ENCODE measurements around the gene ALPL.
A peak's percentile ranks its signal among the peaks of the same experiment; 100 is the strongest.

The ALPL gene

GRCh38 chr1:21604208-21604957 lies 95.2 kb downstream of the ALPL start:
- no peak for DNase-seq

GRCh38 chr1:21605012-21605715 lies 95.9 kb downstream of the ALPL start:
- DNase-seq = no peak

- no peak for DNase-seq
Measured at GRCh38 chr1:21605964-21606705, 96.9 kb downstream of the ALPL start.

- peak in 2 of 5 donors; percentile 7 to 51 for DNase-seq
Measured at GRCh38 chr1:21607549-21608529, 98.6 kb downstream of the ALPL start.

- DNase-seq = no peak
Measured at GRCh38 chr1:21608798-21609197, 99.6 kb downstream of the ALPL start.

- DNase-seq = no peak
Measured at GRCh38 chr1:21610027-21610426, 100.8 kb downstream of the ALPL start.

GRCh38 chr1:21610989-21611785 lies 102.0 kb downstream of the ALPL start:
- DNase-seq = no peak

GRCh38 chr1:21612057-21612456 lies 102.8 kb downstream of the ALPL start:
- no peak for DNase-seq

- no peak for DNase-seq
Measured at GRCh38 chr1:21613072-21613867, 104.0 kb downstream of the ALPL start.

GRCh38 chr1:21614419-21615115 lies 105.3 kb downstream of the ALPL start:
- no peak for DNase-seq

- DNase-seq = no peak
Measured at GRCh38 chr1:21616372-21616771, 107.1 kb downstream of the ALPL start.

- DNase-seq = no peak
Measured at GRCh38 chr1:21617126-21617738, 108.0 kb downstream of the ALPL start.

- no peak for DNase-seq
Measured at GRCh38 chr1:21618059-21618458, 108.8 kb downstream of the ALPL start.

- DNase-seq = no peak
Measured at GRCh38 chr1:21618561-21619374, 109.5 kb downstream of the ALPL start.

- DNase-seq = no peak
Measured at GRCh38 chr1:21619375-21619947, 110.2 kb downstream of the ALPL start.

- DNase-seq = no peak
Measured at GRCh38 chr1:21620011-21620410, 110.8 kb downstream of the ALPL start.

- DNase-seq = no peak
Measured at GRCh38 chr1:21620496-21620895, 111.3 kb downstream of the ALPL start.

- no peak for DNase-seq
Measured at GRCh38 chr1:21621051-21621450, 111.8 kb downstream of the ALPL start.

Data from T-helper 1 cell (primary cell).